Neural progenitor cell (in vitro differentiated cells): Measurements from ENCODE around the gene MYCN. TPM values are rescaled to one million over a fixed set of nuclear protein-coding genes. Genes with fewer than 3 reads are reported as not detected.
A peak's percentile ranks its signal among the peaks of the same experiment; 100 is the strongest.
"Not testable (repeated sequence)": the region's sequence is repeated elsewhere in the genome, so short reads cannot be mapped to it uniquely, and the experiment has no call there.

Experiments
- DNase-seq: peaks from one replicate; pipeline ENCODE4 v3.0.0-alpha.2; 2016; ENCODE audit warnings: low spot score
- H2AFZ ChIP-seq: fragments of 200-600 bp; sonication (generic); replicated peaks from 2 replicates; pipeline ENCODE4 v1.6.1; 2016; ENCODE audit warnings: antibody characterized with exemption
- H3F3A ChIP-seq: fragments of 200-600 bp; sonication (generic); 2 replicates; pipeline ENCODE4 v1.6.1; 2016; ENCODE audit warnings: antibody characterized with exemption, low read depth
- H3K27ac ChIP-seq: fragments of 200-600 bp; sonication (generic); 2 replicates; pipeline ENCODE4 v1.5.1; 2016; ENCODE audit warnings: mild to moderate bottlenecking
- H3K27me3 ChIP-seq: fragments of 200-600 bp; sonication (generic); 2 replicates; pipeline ENCODE4 v1.6.1; 2016; ENCODE audit warnings: mild to moderate bottlenecking, moderate library complexity
- H3K36me3 ChIP-seq: fragments of 200-600 bp; sonication (generic); 2 replicates; pipeline ENCODE4 v1.5.1; 2016
- H3K4me1 ChIP-seq: fragments of 200-600 bp; sonication (generic); 2 replicates; pipeline ENCODE4 v1.6.1; 2016; ENCODE audit warnings: mixed run types
- H3K4me2 ChIP-seq: fragments of 200-600 bp; sonication (generic); 2 replicates; pipeline ENCODE4 v1.6.1; 2016
- H3K4me3 ChIP-seq: fragments of 200-600 bp; sonication (generic); 2 replicates; pipeline ENCODE4 v1.5.1; 2016
- H3K79me2 ChIP-seq: fragments of 200-600 bp; sonication (generic); 2 replicates; pipeline ENCODE4 v1.6.1; 2016; ENCODE audit warnings: low read depth
- H3K9ac ChIP-seq: fragments of 200-600 bp; sonication (generic); 2 replicates; pipeline ENCODE4 v1.6.1; 2016
- H3K9me3 ChIP-seq: fragments of 200-600 bp; sonication (generic); 2 replicates; pipeline ENCODE4 v1.5.1; 2016; ENCODE audit warnings: low read depth
- H4K20me1 ChIP-seq: fragments of 200-600 bp; sonication (generic); 2 replicates; pipeline ENCODE4 v1.6.1; 2016; ENCODE audit warnings: low read depth
- H3K27ac Mint-ChIP-seq: 3 replicates; pipeline ENCODE4 v1.8.0; 2021; ENCODE audit warnings: mixed read lengths
- H3K27me3 Mint-ChIP-seq: 2 replicates; pipeline ENCODE4 v1.8.0; 2022; ENCODE audit warnings: low read depth, mild to moderate bottlenecking, inconsistent platforms, moderate library complexity, mixed read lengths; ENCODE audit not compliant: insufficient read depth
- H3K36me3 Mint-ChIP-seq: 3 replicates; pipeline ENCODE4 v1.8.0; 2021; ENCODE audit warnings: mixed read lengths
- H3K4me1 Mint-ChIP-seq: 3 replicates; pipeline ENCODE4 v1.8.0; 2021; ENCODE audit warnings: mixed read lengths
- H3K4me3 Mint-ChIP-seq: 3 replicates; pipeline ENCODE4 v1.8.0; 2021; ENCODE audit warnings: mild to moderate bottlenecking, moderate library complexity, mixed read lengths
- H3K9me3 Mint-ChIP-seq: 3 replicates; pipeline ENCODE4 v1.8.0; 2020; ENCODE audit warnings: mixed read lengths
- EZH2 ChIP-seq: fragments of 200-600 bp; sonication (generic); IDR thresholded peaks from 2 replicates; pipeline ENCODE4 v1.6.1; 2017; ENCODE audit warnings: antibody characterized with exemption, mild to moderate bottlenecking, moderate library complexity
- EZH2phosphoT487 ChIP-seq: fragments of 200-600 bp; sonication (generic); IDR thresholded peaks from 2 replicates; pipeline ENCODE4 v1.6.1; 2017; ENCODE audit warnings: antibody characterized with exemption
- total RNA-seq: library from RNA; depleted of rRNA; stranded (reverse); fragments of >200 nt; gene quantifications from 2 replicates; pipeline ENCODE4 v1.2.3, GENCODE V29; 2015; ENCODE audit warnings: low replicate concordance
- TF ChIP-seq, protein P1 (sequence below): fragments of 200-600 bp; sonication (generic); IDR thresholded peaks from 2 replicates; pipeline ENCODE4 v1.5.1; 2017; ENCODE audit warnings: antibody characterized with exemption, mild to moderate bottlenecking

The MYCN gene
- total RNA-seq, 1 donor from 2014 or later: 24.7 TPM

- H3K27ac Mint-ChIP-seq: no peak overlapping the region
- no peaks in the 10 kb centered on the region for H3F3A ChIP-seq
- H3K27ac ChIP-seq: no peak overlapping the region
- H3K79me2 ChIP-seq: no peaks in the 10 kb centered on the region
- H3K4me2 ChIP-seq: no peak overlapping the region
- H3K9ac ChIP-seq: no peak overlapping the region
- peaks cover 13% of the 10 kb centered on the region for H3K4me1 Mint-ChIP-seq
- no peaks in the 10 kb centered on the region for H3K36me3 ChIP-seq
- no peak overlapping the region for H3K4me3 ChIP-seq
- DNase-seq: peak; percentile 14
- H3K4me3 Mint-ChIP-seq: peak overlapping the region; percentile 65
- TF ChIP-seq, protein P1, sequence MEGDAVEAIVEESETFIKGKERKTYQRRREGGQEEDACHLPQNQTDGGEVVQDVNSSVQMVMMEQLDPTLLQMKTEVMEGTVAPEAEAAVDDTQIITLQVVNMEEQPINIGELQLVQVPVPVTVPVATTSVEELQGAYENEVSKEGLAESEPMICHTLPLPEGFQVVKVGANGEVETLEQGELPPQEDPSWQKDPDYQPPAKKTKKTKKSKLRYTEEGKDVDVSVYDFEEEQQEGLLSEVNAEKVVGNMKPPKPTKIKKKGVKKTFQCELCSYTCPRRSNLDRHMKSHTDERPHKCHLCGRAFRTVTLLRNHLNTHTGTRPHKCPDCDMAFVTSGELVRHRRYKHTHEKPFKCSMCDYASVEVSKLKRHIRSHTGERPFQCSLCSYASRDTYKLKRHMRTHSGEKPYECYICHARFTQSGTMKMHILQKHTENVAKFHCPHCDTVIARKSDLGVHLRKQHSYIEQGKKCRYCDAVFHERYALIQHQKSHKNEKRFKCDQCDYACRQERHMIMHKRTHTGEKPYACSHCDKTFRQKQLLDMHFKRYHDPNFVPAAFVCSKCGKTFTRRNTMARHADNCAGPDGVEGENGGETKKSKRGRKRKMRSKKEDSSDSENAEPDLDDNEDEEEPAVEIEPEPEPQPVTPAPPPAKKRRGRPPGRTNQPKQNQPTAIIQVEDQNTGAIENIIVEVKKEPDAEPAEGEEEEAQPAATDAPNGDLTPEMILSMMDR: no peak
- no peak for TF ChIP-seq EZH2
- no peak for TF ChIP-seq EZH2phosphoT487
- H3K27me3 ChIP-seq: no peaks in the 10 kb centered on the region
- H4K20me1 ChIP-seq: no peaks in the 10 kb centered on the region
- no peaks in the 10 kb centered on the region for H3K9me3 ChIP-seq
- H3K36me3 Mint-ChIP-seq: no peaks in the 10 kb centered on the region
- peaks cover 6% of the 10 kb centered on the region for H3K27me3 Mint-ChIP-seq
- H3K4me1 ChIP-seq: peaks cover 6% of the 10 kb centered on the region
- no peak overlapping the region for H2AFZ ChIP-seq
- H3K9me3 Mint-ChIP-seq: peaks cover 2% of the 10 kb centered on the region
Observed at GRCh38 chr2:15927551-15928218, 12.7 kb upstream of the MYCN start.

- H3K79me2 ChIP-seq, H3K9ac ChIP-seq, H3K27me3 ChIP-seq, H3K36me3 Mint-ChIP-seq, H3K4me2 ChIP-seq, DNase-seq, H3K36me3 ChIP-seq, H3K27ac ChIP-seq, H3K4me3 ChIP-seq, H3K4me1 ChIP-seq, H3F3A ChIP-seq, H3K27ac Mint-ChIP-seq, H3K9me3 ChIP-seq, H3K4me3 Mint-ChIP-seq, H4K20me1 ChIP-seq, H3K27me3 Mint-ChIP-seq, H2AFZ ChIP-seq, H3K9me3 Mint-ChIP-seq: not testable (repeated sequence)
- H3K4me1 Mint-ChIP-seq: peaks cover 13% of the 10 kb centered on the region
Observed at GRCh38 chr2:15929008-15929407, 11.3 kb upstream of the MYCN start.

DNA sequence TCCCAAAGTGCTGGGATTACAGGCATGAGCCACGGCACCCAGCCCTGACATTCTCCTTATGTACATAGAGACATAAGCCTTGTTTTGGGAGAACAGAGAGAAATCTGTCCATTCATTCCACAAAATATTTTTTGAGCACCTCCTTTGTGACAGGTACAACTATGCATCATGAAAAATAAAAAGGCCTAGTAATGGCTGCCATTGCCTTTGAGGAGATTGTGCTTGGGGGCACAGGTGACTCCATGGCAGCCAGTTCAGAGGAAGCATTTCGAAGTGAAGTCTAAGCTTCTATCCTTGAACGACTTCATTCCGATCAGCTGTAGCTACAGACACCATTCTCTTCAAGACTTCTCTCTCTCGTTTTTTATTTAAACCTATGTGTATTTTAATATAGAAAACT lies 10.5 kb upstream of the MYCN start:
- Mint-ChIP-seq H3K36me3 (no peaks in the 10 kb centered on the region), H3K4me1 (peaks cover 13% of the 10 kb centered on the region), H3K4me3 (no peak overlapping the region), H3K27me3 (peaks cover 9% of the 10 kb centered on the region), H3K27ac (no peak overlapping the region), H3K9me3 (peaks cover 2% of the 10 kb centered on the region)
- H3K79me2 ChIP-seq: no peaks in the 10 kb centered on the region
- no peak for DNase-seq
- H4K20me1 ChIP-seq: no peaks in the 10 kb centered on the region
- H3K36me3 ChIP-seq: no peaks in the 10 kb centered on the region
- TF ChIP-seq, protein P1: no peak
- TF ChIP-seq EZH2phosphoT487 (no peak), EZH2 (no peak)
- H3K4me3 ChIP-seq: no peak overlapping the region
- H3K27ac ChIP-seq: no peak overlapping the region
- no peaks in the 10 kb centered on the region for H3K9me3 ChIP-seq
- H3K4me1 ChIP-seq: peaks cover 6% of the 10 kb centered on the region
- H3K27me3 ChIP-seq: no peaks in the 10 kb centered on the region
- no peak overlapping the region for H3K9ac ChIP-seq
- no peaks in the 10 kb centered on the region for H3F3A ChIP-seq
- no peak overlapping the region for H2AFZ ChIP-seq
- no peak overlapping the region for H3K4me2 ChIP-seq

DNA sequence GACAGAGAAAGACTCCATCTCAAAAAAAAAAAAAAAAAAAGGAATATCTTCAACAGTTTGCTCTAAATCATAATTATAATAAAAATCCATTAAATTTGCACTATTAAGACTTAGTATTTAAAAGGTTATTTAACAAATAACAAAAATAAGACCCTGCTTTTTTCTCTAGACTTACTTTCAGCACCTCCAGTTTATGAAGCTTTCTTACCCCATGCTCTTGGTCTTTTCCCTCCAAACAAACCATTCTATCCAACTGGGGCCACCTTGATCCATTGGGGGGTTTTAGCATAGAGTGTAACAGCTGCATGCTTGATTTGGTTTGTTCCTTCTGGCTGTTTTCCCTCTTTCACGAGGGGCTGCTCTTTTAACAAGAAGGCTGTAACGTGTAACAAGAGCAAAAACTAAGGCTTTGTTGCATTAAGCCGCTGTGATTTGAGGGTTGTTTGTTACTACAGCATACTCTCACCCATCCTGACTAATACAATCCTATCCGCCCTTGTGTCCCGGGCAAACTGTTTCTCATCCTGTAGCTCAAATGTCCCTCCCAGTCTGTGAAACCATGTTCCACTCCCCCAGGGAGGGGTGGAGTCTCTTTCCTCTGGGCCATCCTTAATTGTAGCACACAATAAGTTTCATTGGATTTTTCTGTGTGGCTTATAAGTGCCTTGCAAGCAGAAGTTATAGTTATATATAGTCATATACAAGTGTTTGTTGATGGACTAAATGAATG lies 9.6 kb upstream of the MYCN start:
- no peaks in the 10 kb centered on the region for H3K36me3 Mint-ChIP-seq
- no peaks in the 10 kb centered on the region for H3K79me2 ChIP-seq
- H3K27ac Mint-ChIP-seq: no peak overlapping the region
- no peaks in the 10 kb centered on the region for H3K36me3 ChIP-seq
- no peak for DNase-seq
- H3K4me1 ChIP-seq: peaks cover 6% of the 10 kb centered on the region
- peaks cover 12% of the 10 kb centered on the region for H3K4me1 Mint-ChIP-seq
- peaks cover 2% of the 10 kb centered on the region for H3K9me3 Mint-ChIP-seq
- no peak overlapping the region for H3K4me3 Mint-ChIP-seq
- H3K9me3 ChIP-seq: no peaks in the 10 kb centered on the region
- no peaks in the 10 kb centered on the region for H4K20me1 ChIP-seq
- no peak overlapping the region for H3K4me3 ChIP-seq
- H3K27me3 ChIP-seq: no peaks in the 10 kb centered on the region
- H3F3A ChIP-seq: no peaks in the 10 kb centered on the region
- H2AFZ ChIP-seq: no peak overlapping the region
- no peak overlapping the region for H3K9ac ChIP-seq
- TF ChIP-seq, protein P1: no peak
- TF ChIP-seq EZH2phosphoT487 (no peak), EZH2 (no peak)
- H3K27ac ChIP-seq: no peak overlapping the region
- H3K4me2 ChIP-seq: no peak overlapping the region
- peaks cover 5% of the 10 kb centered on the region for H3K27me3 Mint-ChIP-seq
